HuH-7.5 (cell line): ENCODE results near the gene OGFOD3.
"Not testable (repeated sequence)": the region's sequence is repeated elsewhere in the genome, so short reads cannot be mapped to it uniquely, and the experiment has no call there.

ENCODE experiments used
- DNase-seq: peaks from one replicate; pipeline ENCODE4 v3.0.0; 2011; ENCODE audit warnings: low spot score

The OGFOD3 gene

GRCh38 chr17:82418001-82418986, at the start of gene OGFOD3, which contains the start of gene HEXD:
Gene OGFOD3, minus strand, starts transcription at chr17:82418586. Its CDS starts 101 bp downstream, at chr17:82418485.
Gene HEXD, plus strand, starts transcription at chr17:82418347. Its CDS starts 1,453 bp downstream, at chr17:82419800.
- peak; percentile 93 for DNase-seq

- DNase-seq: no peak
Observed at GRCh38 chr17:82465023-82465603, 46.7 kb upstream of the OGFOD3 start.

- DNase-seq: no peak
Observed at GRCh38 chr17:82464567-82464929, 46.2 kb upstream of the OGFOD3 start.

GRCh38 chr17:82463925-82464566, 45.7 kb upstream of the OGFOD3 start:
- DNase-seq: no peak

- DNase-seq: no peak
Observed at GRCh38 chr17:82463391-82463790, 45.0 kb upstream of the OGFOD3 start.

- DNase-seq: peak; percentile 70
Observed at GRCh38 chr17:82461827-82462524, 43.6 kb upstream of the OGFOD3 start.

GRCh38 chr17:82459936-82460335, 41.5 kb upstream of the OGFOD3 start:
- not testable (repeated sequence) for DNase-seq

- no peak for DNase-seq
Observed at GRCh38 chr17:82458885-82459424, 40.6 kb upstream of the OGFOD3 start.

- DNase-seq: peak; percentile 98
Observed at GRCh38 chr17:82458179-82458884, 39.9 kb upstream of the OGFOD3 start, which contains the start of gene NARF. Gene NARF, plus strand, starts transcription at chr17:82458741. Its CDS starts 63 bp downstream, at chr17:82458804.

GRCh38 chr17:82457929-82458178, 39.5 kb upstream of the OGFOD3 start:
- peak; percentile 90 for DNase-seq

GRCh38 chr17:82457073-82457928, 38.9 kb upstream of the OGFOD3 start:
- DNase-seq: no peak

GRCh38 chr17:82453706-82454105, 35.3 kb upstream of the OGFOD3 start:
- not testable (repeated sequence) for DNase-seq

- not testable (repeated sequence) for DNase-seq
Observed at GRCh38 chr17:82453151-82453550, 34.8 kb upstream of the OGFOD3 start.

- DNase-seq: no peak
Observed at GRCh38 chr17:82452162-82452561, 33.8 kb upstream of the OGFOD3 start.

- DNase-seq: peak; percentile 87
Observed at GRCh38 chr17:82450357-82451106, 32.1 kb upstream of the OGFOD3 start, which contains the start of gene CYBC1. Gene CYBC1, minus strand, starts transcription at chr17:82450752. Its CDS starts 1,498 bp downstream, at chr17:82449254.

- DNase-seq: no peak
Observed at GRCh38 chr17:82449883-82450356, 31.5 kb upstream of the OGFOD3 start.

- no peak for DNase-seq
Observed at GRCh38 chr17:82449131-82449882, 30.9 kb upstream of the OGFOD3 start.

- DNase-seq: no peak
Observed at GRCh38 chr17:82447876-82448275, 29.5 kb upstream of the OGFOD3 start.
